GM19397 (cell line): ENCODE data around the gene ERC2.

Source experiments
- ATAC-seq: cut with Tn5 transposase; IDR thresholded peaks from one replicate; pipeline ENCODE4 v1.9.1; 2021; ENCODE audit warnings: mild to moderate bottlenecking, moderate library complexity; ENCODE audit not compliant: unreplicated experiment

The ERC2 gene

DNA sequence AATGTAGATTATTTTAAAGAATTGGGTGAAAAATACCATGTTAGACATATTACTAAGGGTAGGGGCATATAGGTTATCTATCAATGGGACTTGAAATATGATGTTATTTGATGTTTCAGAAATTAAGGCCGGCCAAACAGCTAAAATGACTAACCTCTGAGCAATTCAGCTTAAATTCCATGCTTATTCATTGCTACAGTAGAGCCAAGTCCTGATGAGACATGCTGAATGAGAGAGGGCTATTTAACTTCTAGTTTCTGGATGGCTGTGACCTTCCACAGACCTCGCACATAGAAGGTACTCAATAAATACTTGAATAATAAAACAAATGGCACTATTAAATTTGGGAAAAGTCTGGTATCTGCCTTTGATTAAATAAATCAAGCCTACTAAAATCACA, 805.6 kb downstream of the ERC2 start:
- ATAC-seq: no peak

DNA sequence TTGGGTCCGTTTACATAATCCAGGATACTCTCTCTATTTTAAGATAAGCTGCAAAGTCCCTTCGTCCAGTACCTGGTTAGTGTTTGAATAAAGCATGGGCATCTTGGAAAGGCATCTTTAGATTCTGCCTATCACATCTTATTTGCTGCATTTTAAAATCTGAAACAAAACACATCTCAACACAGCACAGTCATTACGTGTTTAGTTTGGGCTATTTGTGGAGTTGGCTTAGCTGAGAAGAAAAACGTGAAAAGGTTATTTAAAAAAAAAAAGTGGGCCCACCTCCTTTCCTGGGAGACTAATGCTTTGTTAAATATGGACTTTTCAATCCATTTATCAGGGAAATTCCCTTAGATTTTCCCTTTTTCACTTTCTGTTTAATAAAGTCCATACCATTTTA, 806.7 kb downstream of the ERC2 start:
- ATAC-seq: no peak

DNA sequence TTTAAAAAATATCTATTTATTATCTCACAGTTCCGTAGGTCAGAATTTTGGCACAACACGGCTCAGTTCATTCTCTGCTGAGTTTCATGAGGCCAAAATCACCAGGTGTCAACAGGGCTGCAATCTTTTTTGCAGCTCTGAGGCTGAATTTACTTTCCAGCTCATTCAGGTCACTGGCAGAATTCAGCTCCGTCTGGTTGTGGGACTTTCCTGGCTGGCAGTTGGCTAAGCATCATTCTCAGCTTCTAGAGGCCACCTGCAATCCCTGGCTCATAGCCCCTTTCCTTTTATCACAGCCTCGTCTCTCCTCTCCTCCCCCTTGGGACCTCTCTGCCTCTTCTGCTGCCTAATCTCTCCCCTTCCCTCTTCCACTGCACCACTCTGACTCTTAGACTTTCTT, 807.1 kb downstream of the ERC2 start:
- ATAC-seq: no peak

DNA sequence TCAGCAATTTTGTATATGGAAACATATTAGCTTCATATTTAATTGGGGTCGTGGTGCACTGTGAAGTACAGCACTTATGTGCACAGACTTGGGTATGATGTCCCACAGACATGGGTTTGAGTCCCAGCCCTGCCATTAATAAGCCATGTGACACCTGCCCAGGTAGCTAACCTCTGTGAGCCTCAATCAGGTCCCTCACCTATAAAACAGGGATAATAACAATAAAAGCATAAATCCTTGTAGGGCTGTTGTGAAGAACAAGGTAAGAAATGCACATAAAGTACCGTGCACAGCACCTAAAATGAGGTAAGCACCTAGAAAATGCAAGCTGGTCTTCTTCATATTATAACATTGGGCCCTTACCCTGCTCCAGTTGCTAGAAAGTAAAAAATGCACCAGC, 807.6 kb downstream of the ERC2 start:
- ATAC-seq: no peak

DNA sequence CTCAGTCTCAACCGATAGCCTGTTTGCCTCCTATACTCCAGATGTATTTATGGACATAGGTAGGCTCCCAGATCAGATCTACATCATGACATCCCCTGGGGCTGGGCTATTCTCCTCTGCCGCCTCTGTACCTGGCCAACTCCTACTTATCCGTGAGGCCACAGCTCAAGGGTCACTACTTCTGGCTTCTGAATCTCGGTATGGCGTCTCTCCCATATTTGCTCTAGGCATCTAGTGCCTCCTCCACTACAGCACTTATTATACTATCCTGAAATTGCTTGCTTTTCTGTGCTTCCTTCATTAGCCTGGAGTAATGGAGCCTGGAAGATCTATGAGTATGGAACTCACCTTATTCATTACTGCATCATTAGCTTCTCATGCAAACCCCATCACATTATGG, 808.6 kb downstream of the ERC2 start:
- ATAC-seq: no peak

DNA sequence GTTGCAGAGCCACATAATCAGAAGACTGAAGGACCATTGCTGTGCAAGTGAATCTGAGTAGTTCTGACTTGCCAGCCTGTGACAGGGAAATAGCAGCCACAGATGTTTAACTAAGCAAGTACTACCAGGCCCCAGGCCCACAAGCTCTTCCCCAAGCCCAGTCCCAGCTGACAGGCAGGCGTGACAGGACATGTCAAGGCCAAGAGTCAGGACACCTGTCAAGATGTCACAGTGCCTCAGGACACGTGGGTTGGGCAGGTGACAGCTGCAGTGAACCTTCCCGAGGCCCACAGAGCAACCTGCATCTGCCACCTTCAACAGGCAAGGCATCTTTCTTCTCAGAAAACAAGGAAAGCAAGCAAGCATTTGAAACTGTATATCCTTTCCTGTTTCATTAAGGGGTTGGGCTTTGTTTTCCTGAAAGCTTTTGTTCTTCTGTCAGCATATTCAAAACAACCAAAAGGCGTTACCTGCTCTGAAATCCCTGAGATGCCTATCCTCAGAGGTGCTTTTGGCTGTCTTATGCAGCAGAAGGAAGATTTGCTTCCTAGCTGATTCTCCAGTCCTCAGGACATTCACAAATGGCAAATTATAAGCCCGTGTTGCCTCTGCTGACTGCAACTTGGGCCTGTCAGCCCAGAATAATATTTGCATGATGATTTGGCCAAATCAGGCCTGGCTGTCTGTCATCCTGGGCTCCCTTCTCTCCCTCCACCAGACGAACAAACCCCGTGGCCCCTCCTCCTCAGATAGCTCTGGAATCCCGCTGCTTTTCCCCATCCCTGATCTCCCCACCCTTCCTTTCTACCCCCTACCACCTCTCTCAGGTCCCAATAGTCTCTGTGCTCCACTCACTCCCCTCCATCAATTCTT, 809.3 kb downstream of the ERC2 start:
- no peak for ATAC-seq

DNA sequence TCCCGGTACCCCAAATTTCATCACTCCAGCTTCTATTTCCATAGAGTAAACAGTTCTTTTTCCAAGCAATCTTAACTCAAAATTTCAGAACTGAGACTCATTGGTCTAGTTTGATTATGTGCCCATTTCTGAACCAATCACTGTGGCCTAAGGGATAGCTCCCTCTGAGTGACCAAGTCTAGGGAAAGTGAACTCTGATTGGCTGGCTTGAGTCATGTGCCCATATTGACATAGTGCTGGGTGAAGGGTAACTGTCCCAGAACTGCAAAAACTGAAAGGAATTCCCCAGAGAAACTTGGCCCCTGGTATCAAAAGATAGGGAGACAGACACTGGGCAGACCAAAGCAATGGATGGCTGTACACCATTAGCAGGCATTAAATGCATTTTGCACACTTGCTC, 810.0 kb downstream of the ERC2 start:
- ATAC-seq: no peak

DNA sequence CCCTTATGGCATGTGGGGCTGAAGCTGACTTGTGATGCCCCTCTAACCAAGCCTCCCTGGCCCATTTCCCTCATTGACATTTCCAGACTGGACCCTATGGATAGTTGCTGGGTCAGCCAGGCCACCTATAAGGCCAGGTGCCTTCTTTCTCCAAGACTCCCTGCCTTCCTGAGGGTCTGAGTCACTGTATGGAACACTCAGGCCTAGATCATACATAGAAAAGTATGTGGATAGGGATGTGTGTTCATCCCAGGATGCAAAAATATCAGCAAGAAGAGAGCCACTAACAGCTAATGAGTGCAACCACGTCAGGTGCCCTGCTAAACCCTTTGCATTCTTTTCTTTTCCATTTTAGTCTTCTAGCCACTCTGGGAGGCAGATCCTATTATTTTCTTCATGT, 812.7 kb downstream of the ERC2 start:
- no peak for ATAC-seq

DNA sequence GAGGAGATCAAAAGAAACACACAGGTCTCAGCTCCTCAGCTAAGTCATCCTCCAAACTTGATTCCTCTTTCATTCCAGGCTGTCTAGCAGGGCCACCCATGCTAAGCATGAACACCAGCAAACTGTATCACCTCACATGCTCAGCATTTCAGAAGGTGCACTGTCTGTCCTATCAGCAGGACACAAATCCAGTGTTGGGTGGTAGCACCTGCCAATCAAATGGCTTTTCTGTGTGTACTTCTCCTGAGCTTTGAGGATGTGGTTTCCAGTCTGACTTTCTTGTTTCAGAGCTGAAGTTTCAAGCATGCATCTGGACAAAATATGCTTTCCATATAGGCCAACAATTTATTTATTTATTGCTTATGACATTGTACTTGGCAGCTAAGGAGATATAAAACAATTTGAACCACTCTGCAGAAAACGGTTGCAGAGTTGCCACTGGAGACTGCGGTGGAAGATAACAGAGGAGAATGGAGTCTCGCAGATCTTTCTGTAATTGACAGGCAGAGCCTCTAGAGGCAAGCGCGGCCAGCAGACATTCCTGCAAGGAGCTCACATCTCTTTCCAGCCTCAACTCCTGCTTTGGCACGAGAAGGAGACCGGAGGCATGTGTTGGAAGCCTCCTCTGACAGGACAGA, 814.0 kb downstream of the ERC2 start:
- peak; percentile 76 for ATAC-seq

DNA sequence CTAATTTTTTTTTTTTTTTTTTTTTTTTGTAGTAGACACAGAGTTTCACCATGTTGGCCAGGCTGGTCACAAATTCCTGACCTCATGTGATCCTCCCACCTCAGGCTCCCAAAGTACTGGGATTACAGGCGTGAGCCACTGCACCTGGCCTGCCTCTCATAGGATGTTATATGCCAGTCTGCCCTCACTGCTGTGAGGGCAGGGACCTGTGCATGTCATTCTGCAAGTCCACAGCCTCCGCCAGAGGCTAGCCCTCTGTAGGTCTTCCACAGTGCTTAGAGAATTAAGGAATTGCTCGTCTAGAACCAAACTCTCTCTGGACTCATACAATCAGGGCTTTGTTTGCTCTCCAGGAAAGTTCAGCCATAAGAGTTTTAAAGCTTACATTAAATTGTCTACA, 817.3 kb downstream of the ERC2 start:
- no peak for ATAC-seq

DNA sequence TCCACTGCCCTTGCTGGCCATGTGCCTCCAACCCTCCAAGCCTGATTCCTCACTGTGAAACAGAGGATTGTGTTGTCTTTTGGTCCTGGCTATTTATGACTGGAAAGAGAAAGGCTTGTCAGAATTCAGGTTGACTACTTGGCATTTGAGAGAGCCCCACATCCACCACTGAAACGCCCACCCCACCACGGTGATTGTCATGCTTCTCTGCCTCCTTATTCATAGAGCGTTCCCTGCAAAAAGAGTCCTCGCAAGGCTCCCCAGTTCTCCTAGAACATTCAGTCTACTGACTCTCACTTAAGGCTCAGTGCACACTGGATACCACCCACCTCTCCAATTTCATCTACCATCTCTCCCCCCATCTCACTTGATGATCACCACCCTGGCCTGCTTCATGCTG, 818.3 kb downstream of the ERC2 start:
- no peak for ATAC-seq

DNA sequence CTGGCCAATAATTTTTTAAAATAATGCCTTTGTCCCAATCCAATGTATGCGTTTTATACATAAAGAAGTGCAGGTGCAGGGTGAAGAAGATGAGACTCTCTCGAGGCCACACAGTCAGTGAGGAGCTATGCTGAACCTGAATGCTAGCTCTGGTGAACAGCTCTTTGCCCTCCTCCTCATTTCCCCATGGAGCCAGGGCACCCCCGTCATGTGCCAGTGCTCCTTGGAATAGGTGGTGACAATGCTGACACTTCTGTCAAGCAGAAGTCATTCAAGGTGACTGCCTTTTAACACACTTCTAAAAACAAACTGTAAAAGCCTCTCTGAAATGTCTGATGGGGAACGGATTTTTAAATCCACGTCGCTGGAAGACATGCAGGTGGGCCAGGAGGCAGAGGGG, 818.7 kb downstream of the ERC2 start:
- ATAC-seq: no peak

DNA sequence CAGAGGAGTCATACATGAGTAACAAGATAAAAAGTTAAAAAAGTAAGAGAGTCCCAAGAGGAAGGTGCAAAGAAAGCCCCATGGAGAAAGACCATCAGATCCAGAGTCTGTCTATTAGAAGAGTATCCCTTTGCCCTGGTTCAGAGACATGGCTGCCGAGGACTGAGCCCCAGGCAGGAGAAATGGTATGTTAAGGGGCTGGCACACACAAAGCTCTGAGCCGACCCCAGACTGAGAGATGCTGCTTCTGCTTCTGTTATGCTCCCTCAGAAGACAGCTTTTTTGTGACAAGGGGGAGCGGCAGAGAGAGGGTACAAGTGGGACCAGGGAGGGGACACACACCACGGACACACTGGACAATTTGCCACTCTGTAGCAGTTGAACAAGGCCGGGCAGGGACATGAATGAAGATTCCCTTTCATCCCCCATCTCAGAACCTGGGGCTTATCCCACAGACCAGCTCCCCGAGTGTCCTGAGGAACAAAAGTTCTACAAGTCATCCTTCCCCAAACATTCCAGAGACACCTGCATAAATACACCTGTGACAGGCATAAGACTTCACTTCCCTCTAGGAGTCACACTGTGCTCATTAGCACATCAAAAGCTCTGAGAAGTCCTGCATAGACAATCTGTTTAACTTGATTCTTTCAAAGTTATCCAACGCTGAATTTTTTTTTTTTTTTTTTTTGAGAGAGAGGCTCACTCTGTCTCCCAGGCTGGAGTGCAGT, 819.5 kb downstream of the ERC2 start:
- ATAC-seq: no peak

DNA sequence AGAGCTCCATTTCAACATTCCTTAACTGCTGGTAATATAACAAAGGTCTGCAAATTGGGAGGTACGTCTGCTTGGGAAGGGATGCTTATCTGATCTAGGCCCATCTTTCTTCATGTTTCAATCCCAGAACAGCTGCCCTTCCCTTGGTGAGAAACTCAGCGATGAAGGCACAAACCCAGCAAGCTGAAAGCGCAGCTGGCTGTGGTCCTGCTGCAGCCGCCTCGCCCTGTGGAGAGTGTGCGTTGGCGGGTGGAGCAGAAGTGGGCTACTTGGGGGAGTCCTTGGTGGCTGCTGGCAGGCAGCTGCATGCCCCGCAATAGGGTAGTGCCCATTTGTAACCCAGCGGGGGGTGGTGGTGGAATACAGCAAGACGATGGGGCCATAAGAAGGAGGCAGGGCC, 820.6 kb downstream of the ERC2 start:
- ATAC-seq: no peak

DNA sequence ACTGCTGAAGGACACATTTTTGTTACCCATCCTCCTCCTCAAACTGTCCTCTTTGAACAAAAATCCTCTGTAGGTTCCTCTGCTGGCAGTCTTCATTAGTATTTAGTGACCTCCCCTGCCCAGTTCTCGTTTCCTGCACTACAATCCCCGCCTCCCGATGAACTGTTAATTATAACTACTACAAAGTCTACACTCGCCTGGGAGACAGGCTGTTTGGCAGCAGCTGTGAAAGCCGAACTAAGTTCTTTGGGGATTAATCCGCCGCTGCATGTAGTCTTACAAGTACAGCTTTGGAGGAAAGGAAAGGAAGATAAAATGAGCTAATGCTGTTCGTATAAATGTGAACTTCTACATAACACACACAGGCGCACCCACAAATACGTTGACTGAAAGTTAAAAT, 821.2 kb downstream of the ERC2 start:
- no peak for ATAC-seq

DNA sequence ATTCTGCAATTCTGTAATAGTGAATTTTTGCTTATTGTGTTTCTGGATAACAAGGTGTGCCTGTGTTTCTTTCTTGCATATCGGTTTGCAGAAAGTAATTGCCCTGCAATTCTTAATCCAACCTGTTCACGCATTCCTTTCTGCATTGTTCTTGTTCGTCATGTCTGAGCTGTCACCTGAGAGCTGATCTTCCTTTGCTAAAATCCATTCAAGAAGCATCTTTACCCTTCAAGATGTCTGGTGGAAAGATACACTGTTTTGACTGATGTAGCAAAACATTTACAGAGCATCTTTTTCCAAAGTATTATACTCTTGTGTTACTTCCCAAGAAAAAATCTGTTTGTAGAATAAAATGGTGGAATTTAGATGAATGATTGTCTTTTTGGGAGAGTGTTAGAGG, 822.1 kb downstream of the ERC2 start:
- no peak for ATAC-seq

DNA sequence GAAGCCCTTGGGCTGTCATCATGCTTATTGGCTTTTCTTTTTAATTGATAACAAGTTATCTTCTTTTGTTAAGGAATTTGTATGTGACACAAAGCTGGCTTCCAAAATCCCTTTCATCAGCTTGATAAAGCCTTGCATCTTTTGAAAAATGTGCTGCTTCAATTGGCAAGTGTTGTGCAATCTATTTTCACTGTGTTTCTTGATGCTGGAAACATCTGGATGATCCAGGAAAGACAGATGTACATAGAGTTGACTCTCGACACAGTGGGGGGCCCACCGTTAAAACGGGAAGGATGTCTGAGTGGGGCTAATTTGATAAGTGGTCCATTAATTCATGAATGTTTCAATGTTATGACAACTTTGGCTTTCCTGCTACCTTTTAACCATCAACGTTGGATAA, 822.8 kb downstream of the ERC2 start:
- ATAC-seq: no peak

DNA sequence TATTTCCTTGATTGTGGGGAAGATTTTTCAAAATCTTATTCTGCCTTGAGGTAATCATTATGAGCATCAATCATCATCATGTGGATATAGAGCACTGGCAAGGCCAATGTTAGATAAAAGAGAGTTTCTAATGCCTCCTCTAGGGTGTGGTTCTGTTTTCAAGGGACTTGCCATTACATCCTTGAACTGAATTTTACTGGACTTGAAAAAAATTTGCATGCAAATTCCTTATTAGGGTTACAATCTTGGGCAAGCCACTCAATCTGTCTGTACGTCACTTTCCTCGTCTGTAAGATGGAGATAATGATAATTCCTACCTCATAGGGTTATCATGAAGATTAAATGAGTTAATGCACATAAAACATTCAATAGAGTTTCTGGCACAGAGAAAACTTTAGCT, 825.0 kb downstream of the ERC2 start:
- no peak for ATAC-seq

DNA sequence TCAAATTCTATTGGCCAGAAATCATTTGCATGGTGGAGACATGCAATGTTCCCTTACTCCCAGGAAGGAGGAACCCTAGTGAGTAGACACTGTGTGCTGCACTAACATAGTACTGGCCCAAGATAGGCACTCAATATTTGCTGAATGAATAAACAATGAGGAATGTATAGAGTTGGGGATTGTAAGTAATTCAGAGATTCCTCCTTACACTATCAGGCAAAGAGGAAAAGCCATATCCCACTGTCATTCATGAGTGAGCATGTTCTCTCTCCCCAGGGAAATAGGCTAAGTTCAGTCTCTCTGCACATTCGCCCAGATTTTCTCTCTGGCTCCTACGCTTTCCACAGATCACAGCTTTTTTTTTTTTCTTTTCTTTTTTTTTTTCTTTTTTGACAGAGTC, 826.3 kb downstream of the ERC2 start:
- no peak for ATAC-seq

DNA sequence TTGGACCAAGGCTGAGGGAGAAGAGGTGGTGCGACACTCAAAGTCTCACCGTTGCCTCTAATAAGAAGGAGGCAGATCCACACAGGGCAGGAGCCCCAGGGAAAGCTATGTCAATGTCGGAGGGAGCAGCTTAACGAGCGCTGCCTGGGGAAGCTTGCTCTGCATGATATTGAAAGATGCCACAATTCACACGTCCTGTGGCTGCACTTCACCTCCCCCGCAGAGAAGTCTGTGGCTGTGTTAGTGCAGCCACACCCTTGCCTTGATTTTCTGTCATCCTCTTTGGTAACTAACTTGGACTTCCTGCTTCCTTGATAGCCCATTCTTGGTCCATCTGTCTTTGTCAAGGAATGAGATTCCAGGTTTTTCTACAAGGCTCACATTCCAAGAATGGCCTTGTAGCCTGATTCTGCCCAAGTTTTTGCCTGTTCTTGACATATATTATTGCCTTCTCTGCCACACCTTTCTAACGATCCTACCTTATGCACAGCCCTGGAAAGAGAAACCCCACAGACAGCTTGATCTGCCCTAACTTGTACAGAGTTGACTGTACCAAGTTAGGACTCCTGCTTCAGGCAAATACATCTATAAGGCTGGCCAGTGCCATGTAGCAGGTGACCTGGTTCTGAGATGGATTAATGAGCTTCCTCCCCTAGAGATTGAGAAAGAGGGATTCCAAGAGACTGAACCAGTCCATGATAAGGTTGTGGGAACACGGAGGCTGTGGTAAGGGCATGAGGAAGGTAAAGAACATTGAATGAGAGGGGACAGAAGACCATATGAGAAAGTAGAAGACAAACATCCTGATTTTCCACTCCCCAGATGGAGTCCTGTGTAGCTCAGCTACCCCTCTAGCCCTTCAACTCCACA, 828.1 kb downstream of the ERC2 start:
- ATAC-seq: no peak

DNA sequence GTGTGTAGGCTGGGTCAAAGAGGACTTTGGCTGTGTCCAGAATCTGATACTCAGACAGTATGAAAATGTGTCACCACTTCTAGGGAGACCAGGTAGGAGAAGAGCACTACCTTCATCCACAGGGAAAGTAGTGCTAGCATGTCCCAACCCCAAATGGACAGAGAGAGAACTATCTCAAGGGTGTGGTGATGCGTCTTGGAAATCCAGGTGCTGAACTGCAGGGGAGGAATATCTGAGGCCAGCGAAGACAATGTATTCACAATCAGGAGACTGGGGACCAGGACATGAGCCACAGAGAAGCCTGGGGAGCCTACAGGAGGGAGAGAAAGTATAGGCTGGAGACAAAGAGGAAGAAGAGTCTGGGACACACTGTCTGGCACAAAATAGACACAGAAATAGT, 829.1 kb downstream of the ERC2 start:
- no peak for ATAC-seq
